GM10248 (cell line): Measurements from ENCODE around the gene PIK3R1.

ENCODE experiments used
- CTCF ChIA-PET: fragments of 300-600 bp; sonication (Branson Sonifier 250); formaldehyde crosslinking; extraction: SDS; loops from one replicate; lab custom pipeline; 2021; ENCODE audit warnings: antibody characterized with exemption; lab: Yijun Ruan, JAX
- POLR2A ChIA-PET: fragments of 350-650 bp; sonication (Branson Sonifier 250); formaldehyde crosslinking; extraction: SDS; loops from one replicate; lab custom pipeline; 2020; ENCODE audit warnings: antibody characterized with exemption; lab: Yijun Ruan, JAX
- DNase-seq: peaks from one replicate; pipeline ENCODE4 v3.0.0; 2012; ENCODE audit errors: extremely low spot score
- CTCF ChIP-seq: IDR thresholded peaks from 2 replicates; pipeline ENCODE4 v1.5.1; 2012; ENCODE audit warnings: mild to moderate bottlenecking, low read depth; ENCODE audit errors: extremely low read depth, missing control alignments, control extremely low read depth

The PIK3R1 gene

GRCh38 chr5:68252673-68253623 lies 37.4 kb downstream of the PIK3R1 start:
- TF ChIP-seq CTCF: peak; percentile 74
- DNase-seq: peak; percentile 49
- ChIA-PET CTCF (interaction anchor here (1.0 to 5.9 kb wide), 22 partner anchors 9 to 1098 kb away, joined by 3 to 38 read pairs (median 5); partner anchors contain the start of gene PIK3R1), POLR2A (no interaction called here)

GRCh38 chr5:68253624-68254585 lies 38.3 kb downstream of the PIK3R1 start:
- DNase-seq: no peak

GRCh38 chr5:68254810-68255209 lies 39.3 kb downstream of the PIK3R1 start:
- TF ChIP-seq CTCF: no peak
- no peak for DNase-seq
- CTCF ChIA-PET: interaction anchor here (0.8 to 2.9 kb wide), 8 partner anchors 8 to 1011 kb away, joined by 3 to 15 read pairs (median 6); no protein-coding TSS in a partner anchor
- POLR2A ChIA-PET: no interaction called here

More at GRCh38 chr5:68253624-68254585, 38.3 kb downstream of the PIK3R1 start:
- CTCF ChIA-PET: interaction anchor here (0.7 to 5.9 kb wide), 16 partner anchors 10 to 1099 kb away, joined by 3 to 38 read pairs (median 8); partner anchors contain the start of gene PIK3R1
- TF ChIP-seq CTCF: no peak
- POLR2A ChIA-PET: no interaction called here

GRCh38 chr5:68255305-68256120 lies 40.0 kb downstream of the PIK3R1 start:
- TF ChIP-seq CTCF: no peak
- ChIA-PET POLR2A (no interaction called here), CTCF (interaction anchor here (0.8 to 1.7 kb wide), 8 partner anchors 9 to 1009 kb away, joined by 3 to 9 read pairs (median 5); no protein-coding TSS in a partner anchor)
- no peak for DNase-seq

- no peak for TF ChIP-seq CTCF
- no peak for DNase-seq
- CTCF ChIA-PET: interaction anchor here (1.3 to 3.0 kb wide), 5 partner anchors 11 to 1012 kb away, joined by 4 to 20 read pairs (median 5); no protein-coding TSS in a partner anchor
- POLR2A ChIA-PET: interaction anchor here (0.6 kb wide), 1 partner anchor 1009 kb away, joined by 3 read pairs; no protein-coding TSS in a partner anchor
Observed at GRCh38 chr5:68257210-68257609, 41.7 kb downstream of the PIK3R1 start.
